SW 1271 (cell line): ENCODE measurements around the gene CSF3.

Experiments used
- DNase-seq, 2 experiments: peaks; one replicate each; lab custom pipeline; 2025; lab: John Stamatoyannopoulos, UW

The CSF3 gene

GRCh38 chr17:40061609-40062038 is 46.4 kb downstream of the CSF3 start:
- DNase-seq, result no peak

DNA sequence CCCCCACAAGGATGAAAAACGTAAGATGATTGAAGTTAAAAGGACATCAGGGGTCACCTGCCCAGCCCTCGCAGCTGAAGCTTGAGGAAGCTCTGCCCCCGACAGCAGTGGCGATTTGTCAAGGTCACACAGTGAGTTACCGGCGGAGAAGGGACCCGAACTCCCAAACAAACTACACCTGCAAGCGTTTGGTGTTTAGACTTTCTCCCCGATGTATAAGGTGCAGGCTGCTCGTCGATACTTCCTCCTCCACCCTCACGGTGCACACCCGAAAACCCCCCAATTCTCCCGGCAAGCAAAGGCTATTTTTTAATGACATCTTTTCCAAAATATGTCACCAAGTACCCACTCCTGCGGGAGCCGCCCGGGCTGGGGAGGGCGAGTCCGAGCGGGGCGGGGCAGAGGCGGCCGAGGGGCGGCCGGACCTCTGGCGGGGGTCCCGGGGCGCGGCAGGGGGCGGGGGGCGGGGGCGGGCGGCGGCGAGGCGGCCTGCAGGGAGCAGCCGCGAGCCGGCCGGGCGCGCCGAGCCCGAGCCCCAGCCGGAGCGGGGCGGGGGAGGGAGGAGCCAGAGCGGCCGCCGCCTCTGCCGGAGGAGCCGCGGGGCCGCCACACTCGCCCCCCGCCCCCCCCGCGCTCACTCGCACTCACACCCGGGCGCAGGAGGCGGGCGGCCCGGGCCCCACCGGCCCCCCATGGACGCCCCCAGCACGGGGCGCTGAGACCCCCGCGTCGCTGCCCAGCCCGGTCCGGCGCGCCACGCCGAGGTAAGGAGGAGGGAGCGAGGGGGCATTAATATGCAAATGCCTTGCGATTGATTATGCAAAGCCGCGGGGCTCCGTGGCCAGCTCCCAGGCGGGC is 47.3 kb downstream of the CSF3 start, which contains the start of gene THRA:
TSS of gene THRA (plus strand) at position 637 of the 858 bp plus-strand sequence. CDS start 11,524 bp downstream, outside the sequence.
- DNase-seq, result peak in 1 of 2 experiments; percentile 28

DNA sequence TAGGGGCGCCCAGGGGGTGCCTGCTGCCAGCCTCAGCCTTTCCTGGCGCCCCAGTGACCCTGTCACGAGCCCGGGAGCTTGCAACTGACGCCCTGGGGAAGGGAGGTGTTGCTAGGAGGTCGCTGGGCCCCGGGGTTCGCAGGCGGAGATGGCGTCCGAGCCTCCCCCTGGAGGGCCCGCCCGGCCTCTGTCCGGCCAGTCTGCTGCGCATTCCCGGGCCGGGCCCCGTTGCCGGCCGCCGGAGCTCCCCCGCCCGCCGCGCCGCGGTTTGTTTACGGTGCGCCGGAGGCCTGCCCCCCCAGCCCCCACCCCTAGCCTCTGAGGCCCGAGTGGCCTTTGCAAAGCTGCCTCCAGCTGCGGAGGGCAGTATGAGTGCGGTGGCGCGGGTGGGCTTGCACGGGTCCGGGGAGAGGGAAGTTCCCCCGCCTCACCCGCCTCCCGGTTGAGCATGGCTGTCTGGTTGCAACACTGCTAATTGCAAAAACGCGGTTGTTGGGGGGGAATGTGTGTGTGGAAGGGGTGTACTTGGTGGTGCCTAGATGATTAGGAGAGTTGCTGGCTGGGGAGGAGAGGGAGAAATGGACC is 48.0 kb downstream of the CSF3 start:
- DNase-seq, result peak in 1 of 2 experiments; percentile 28

GRCh38 chr17:40063901-40064531 is 48.8 kb downstream of the CSF3 start:
- no peak for DNase-seq

DNA sequence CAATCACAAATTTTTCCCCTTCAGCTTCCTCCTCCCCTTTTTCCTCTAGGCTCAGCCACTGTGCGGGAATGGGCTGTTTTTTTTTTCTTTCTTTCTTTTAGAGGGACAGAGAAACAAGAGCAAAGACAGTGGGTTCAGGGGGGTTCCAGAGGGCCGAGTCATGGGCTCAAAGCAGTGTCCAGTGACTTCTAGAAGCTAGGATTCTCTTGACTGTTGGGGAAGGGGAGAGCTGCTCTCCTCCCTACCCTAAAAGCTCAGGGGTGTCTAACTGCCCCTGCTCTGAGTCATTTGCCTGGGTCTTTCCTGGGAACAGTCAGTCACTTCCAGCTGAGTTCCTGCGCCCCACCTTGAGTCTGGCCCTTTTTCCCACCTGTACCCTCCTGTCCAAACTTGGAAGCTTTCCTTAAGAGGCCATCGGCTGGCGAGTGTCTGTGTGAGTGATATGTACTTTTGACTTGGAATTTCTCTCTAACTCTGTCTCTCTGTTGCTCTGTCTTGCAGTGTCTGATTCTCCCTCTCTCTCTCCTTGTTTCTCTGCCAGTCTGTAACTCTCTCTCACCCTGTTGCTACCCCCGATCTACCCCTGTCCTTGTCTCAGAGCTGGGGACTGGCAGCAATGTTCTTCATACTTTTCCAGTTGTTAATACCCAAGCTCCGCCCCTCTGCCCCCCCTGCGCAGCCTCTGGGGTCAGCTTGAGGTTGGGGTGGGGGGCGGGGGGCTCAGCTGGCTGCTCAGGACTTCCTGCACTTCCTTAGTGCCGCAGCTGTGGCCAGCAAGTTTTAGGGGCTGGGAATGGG is 49.9 kb downstream of the CSF3 start:
- peak in 1 of 2 experiments; percentile 10 for DNase-seq

- no peak for DNase-seq
Observed at GRCh38 chr17:40065769-40066510, 50.7 kb downstream of the CSF3 start.
